HFFc6 (cell line): Measurements from ENCODE around the gene BCL2L2. TPM values are rescaled to one million over a fixed set of nuclear protein-coding genes. Genes with fewer than 3 reads are reported as not detected.

Experiments used
- DNase-seq: peaks from one replicate; pipeline ENCODE4 v3.0.0-alpha.2; 2018
- H3K27ac Mint-ChIP-seq: 2 replicates; pipeline ENCODE4 v1.8.0; 2020; ENCODE audit warnings: mild to moderate bottlenecking, mixed read lengths
- H3K27me3 Mint-ChIP-seq: 2 replicates; pipeline ENCODE4 v1.8.0; 2021; ENCODE audit warnings: mild to moderate bottlenecking, moderate library complexity, mixed read lengths; ENCODE audit not compliant: insufficient read depth
- H3K36me3 Mint-ChIP-seq: 2 replicates; pipeline ENCODE4 v1.8.0; 2021; ENCODE audit warnings: low read depth, mixed read lengths
- H3K4me1 Mint-ChIP-seq: 2 replicates; pipeline ENCODE4 v1.8.0; 2020; ENCODE audit warnings: low read depth, mixed read lengths
- H3K4me3 Mint-ChIP-seq: 2 replicates; pipeline ENCODE4 v1.8.0; 2020; ENCODE audit warnings: mild to moderate bottlenecking, moderate library complexity, mixed read lengths
- H3K9me3 Mint-ChIP-seq: 2 replicates; pipeline ENCODE4 v1.8.0; 2020; ENCODE audit warnings: mild to moderate bottlenecking, mixed read lengths
- CTCF ChIP-seq: fragments of 200-600 bp; sonication (generic); IDR thresholded peaks from 2 replicates; pipeline ENCODE4 v1.5.0; 2021; ENCODE audit warnings: antibody characterized with exemption, mild to moderate bottlenecking
- total RNA-seq, 6 experiments: library from RNA; stranded (reverse); fragmentation: NEBNext Ultra II Directional; extraction: Animal tissue kit (Norgen Biotek cat#: 25700); gene quantifications; 2 replicates in 1 of 6; 3 replicates in 5 of 6; pipeline ENCODE4 v1.2.3, GENCODE V29; 2021

BCL2L2 gene
- total RNA-seq, 6 experiments from 2014 or later, result 28.7 to 32.4 (median 31.1) TPM

GRCh38 chr14:23349156-23349845 lies 42.7 kb downstream of the BCL2L2 start:
- no peak for TF ChIP-seq CTCF
- peaks cover 10% of the 10 kb centered on the region; the same call in 1 of the 2 replicates for H3K4me1 Mint-ChIP-seq

GRCh38 chr14:23351681-23352505 lies 45.3 kb downstream of the BCL2L2 start:
- Mint-ChIP-seq H3K4me3 (peak overlapping the region; percentile 79), H3K9me3 (no peaks in the 10 kb centered on the region), H3K4me1 (peaks cover 10% of the 10 kb centered on the region; the same call in 1 of the 2 replicates), H3K27ac (no peak overlapping the region), H3K36me3 (peaks cover 8% of the 10 kb centered on the region; the same call in 1 of the 2 replicates), H3K27me3 (peaks cover 11% of the 10 kb centered on the region)
- TF ChIP-seq CTCF, result peak; percentile 30
- DNase-seq, result no peak

More at GRCh38 chr14:23349156-23349845, 42.7 kb downstream of the BCL2L2 start:
- Mint-ChIP-seq H3K27me3 (peaks cover 9% of the 10 kb centered on the region), H3K27ac (no peak overlapping the region), H3K4me3 (no peak overlapping the region), H3K9me3 (no peaks in the 10 kb centered on the region), H3K36me3 (peaks cover 8% of the 10 kb centered on the region; the same call in 1 of the 2 replicates)
- DNase-seq, result no peak

- Mint-ChIP-seq H3K4me3 (peak within 1 kb of the TSS; percentile 79), H3K4me1 (peaks cover 10% of the 10 kb centered on the region; the same call in 1 of the 2 replicates), H3K27me3 (peaks cover 14% of the 10 kb centered on the region), H3K9me3 (no peaks in the 10 kb centered on the region), H3K27ac (peak within 1 kb of the TSS; percentile 47), H3K36me3 (peaks cover 8% of the 10 kb centered on the region; the same call in 1 of the 2 replicates)
- TF ChIP-seq CTCF, result 0 out of 2 replicates have a peak, but pooled peaks have one; percentile 12
- DNase-seq, result peak; percentile 75
These were observed 46.1 kb downstream of the BCL2L2 start, which contains the start of gene SLC22A17 for GRCh38 chr14:23352506-23353432. TSS of gene SLC22A17 (minus strand) at chr14:23352887.

- DNase-seq, result no peak
- Mint-ChIP-seq H3K9me3 (no peaks in the 10 kb centered on the region), H3K4me1 (peaks cover 10% of the 10 kb centered on the region; the same call in 1 of the 2 replicates), H3K27me3 (peaks cover 14% of the 10 kb centered on the region), H3K36me3 (peaks cover 8% of the 10 kb centered on the region; the same call in 1 of the 2 replicates), H3K4me3 (peak overlapping the region; percentile 79), H3K27ac (peak overlapping the region; percentile 47)
- no peak for TF ChIP-seq CTCF
These were observed 46.8 kb downstream of the BCL2L2 start for GRCh38 chr14:23353433-23353780.

GRCh38 chr14:23354990-23355389 lies 48.4 kb downstream of the BCL2L2 start:
- no peak for DNase-seq
- H3K4me1 Mint-ChIP-seq, result peaks cover 10% of the 10 kb centered on the region; the same call in 1 of the 2 replicates
- H3K27ac Mint-ChIP-seq, result no peak overlapping the region
- H3K36me3 Mint-ChIP-seq, result peaks cover 8% of the 10 kb centered on the region; the same call in 1 of the 2 replicates
- H3K4me3 Mint-ChIP-seq, result no peak overlapping the region
- TF ChIP-seq CTCF, result no peak
- peaks cover 14% of the 10 kb centered on the region for H3K27me3 Mint-ChIP-seq
- H3K9me3 Mint-ChIP-seq, result no peaks in the 10 kb centered on the region
